DMS53 (cell line): ENCODE data around the gene SLC35F3.

Experiments used
- DNase-seq: peaks from one replicate; lab custom pipeline; 2025; lab: John Stamatoyannopoulos, UW

The SLC35F3 gene

GRCh38 chr1:234258071-234258470 is 353.6 kb downstream of the SLC35F3 start:
- no peak for DNase-seq

- DNase-seq, result peak; percentile 73
Observed at GRCh38 chr1:234260578-234260977, 356.1 kb downstream of the SLC35F3 start.

- DNase-seq, result no peak
Observed at GRCh38 chr1:234261545-234261944, 357.1 kb downstream of the SLC35F3 start.

GRCh38 chr1:234262007-234262753 is 357.7 kb downstream of the SLC35F3 start:
- peak; percentile 44 for DNase-seq

- DNase-seq, result peak; percentile 25
Observed at GRCh38 chr1:234262754-234263105, 358.3 kb downstream of the SLC35F3 start.

- no peak for DNase-seq
Observed at GRCh38 chr1:234264832-234265231, 360.4 kb downstream of the SLC35F3 start.

GRCh38 chr1:234265321-234265720 is 360.8 kb downstream of the SLC35F3 start:
- no peak for DNase-seq

- DNase-seq, result peak; percentile 79
Observed at GRCh38 chr1:234265861-234266260, 361.4 kb downstream of the SLC35F3 start.

GRCh38 chr1:234270093-234270492 is 365.6 kb downstream of the SLC35F3 start:
- no peak for DNase-seq

- no peak for DNase-seq
Observed at GRCh38 chr1:234270581-234271242, 366.2 kb downstream of the SLC35F3 start.

- DNase-seq, result no peak
Observed at GRCh38 chr1:234271243-234271606, 366.7 kb downstream of the SLC35F3 start.

- DNase-seq, result peak; percentile 88
Observed at GRCh38 chr1:234272656-234273312, 368.3 kb downstream of the SLC35F3 start.

GRCh38 chr1:234273981-234274380 is 369.5 kb downstream of the SLC35F3 start:
- DNase-seq, result no peak

GRCh38 chr1:234276151-234276788 is 371.8 kb downstream of the SLC35F3 start:
- no peak for DNase-seq

- no peak for DNase-seq
Observed at GRCh38 chr1:234277161-234277868, 372.8 kb downstream of the SLC35F3 start.

- DNase-seq, result no peak
Observed at GRCh38 chr1:234279021-234279420, 374.5 kb downstream of the SLC35F3 start.

GRCh38 chr1:234280500-234280899 is 376.0 kb downstream of the SLC35F3 start:
- DNase-seq, result no peak

- DNase-seq, result no peak
Observed at GRCh38 chr1:234281826-234282489, 377.5 kb downstream of the SLC35F3 start.

- DNase-seq, result no peak
Observed at GRCh38 chr1:234286206-234286605, 381.7 kb downstream of the SLC35F3 start.

- no peak for DNase-seq
Observed at GRCh38 chr1:234288946-234289345, 384.5 kb downstream of the SLC35F3 start.

- DNase-seq, result no peak
Observed at GRCh38 chr1:234289538-234290305, 385.2 kb downstream of the SLC35F3 start.
